ENCODE results near the gene FEZF1.

GRCh38 chr7:122304996-122305421, 459 bp upstream of the FEZF1 start:
- TF ChIP-seq CTCF (IDR thresholded peaks at IDR 0.05 in 2 of 3, conservative IDR thresholded peaks at IDR 0.05 in 1 of 3; ENCODE audit: control insufficient read depth in 2 of 3, extremely low read depth in 1 of 3, insufficient read depth in 1 of 3, low read depth in 3 of 3, low read length in 3 of 3) (no peak), BCLAF1 (IDR thresholded peaks at IDR 0.05) (no peak)

Measured in GM12878 (cell line).